Suprapubic skin (tissue), 4 donors: ENCODE results near the gene ADK.

ENCODE experiments used
- CTCF ChIP-seq, 2 donors: fragments of 200-600 bp in 1 of 2; fragments of 450-650 bp in 1 of 2; sonication (generic) in 1 of 2; IDR thresholded peaks; one replicate each; pipeline ENCODE4 v1.5.1; 2016 to 2019; ENCODE audit warnings: antibody characterized with exemption in 2 of 2, mild to moderate bottlenecking in 1 of 2, moderate library complexity in 1 of 2
- EP300 ChIP-seq: sonication (generic); formaldehyde crosslinking; IDR thresholded peaks from one replicate; pipeline ENCODE4 v1.6.1; 2017; ENCODE audit warnings: antibody characterized with exemption
- POLR2A ChIP-seq, 2 donors: fragments of 450-650 bp; IDR thresholded peaks; one replicate each; pipeline ENCODE4 v1.6.1; 2017; ENCODE audit warnings: antibody characterized with exemption in 2 of 2, mild to moderate bottlenecking in 2 of 2, moderate library complexity in 2 of 2
- POLR2AphosphoS5 ChIP-seq, 3 donors: sonication (generic); formaldehyde crosslinking; IDR thresholded peaks; one replicate each; pipeline ENCODE4 v1.6.1; 2017; ENCODE audit warnings: antibody characterized with exemption in 3 of 3

DNA sequence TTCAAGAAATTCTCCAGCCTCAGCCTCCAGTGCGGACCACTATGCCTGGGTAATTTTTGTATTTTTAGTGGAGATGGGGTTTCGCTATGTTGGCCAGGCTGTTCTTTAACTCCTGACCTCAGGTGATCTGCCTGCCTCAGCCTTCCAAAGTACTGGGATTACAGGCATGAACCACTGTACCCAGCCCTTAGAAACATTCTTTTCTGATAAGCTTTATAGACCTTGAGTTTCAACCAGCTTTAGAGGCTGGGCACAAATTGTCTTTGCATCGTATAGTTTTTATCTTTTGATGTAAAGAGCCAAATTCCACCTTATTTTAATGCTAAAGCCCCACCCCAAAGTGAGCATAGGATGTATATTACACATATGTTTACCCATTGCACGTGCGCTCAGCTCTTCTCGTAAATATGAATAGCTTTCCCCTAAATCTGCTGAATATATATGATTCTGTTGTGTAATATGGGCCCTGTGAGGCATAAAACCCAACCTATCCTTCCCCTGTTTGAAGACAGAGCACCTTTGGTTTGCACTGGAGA, 124.8 kb downstream of the ADK start:
- TF ChIP-seq CTCF (IDR thresholded peaks at IDR 0.05) (no peak), POLR2A (IDR thresholded peaks at IDR 0.05) (no peak), POLR2AphosphoS5 (IDR thresholded peaks at IDR 0.05) (no peak), EP300 (no peak)
